ENCODE data around the gene HEBP1. TPM values are rescaled to one million over a fixed set of nuclear protein-coding genes. Genes with fewer than 3 reads are reported as not detected.

HEBP1 gene
- total RNA-seq, 1 donor from 2014 or later, result 7.4 TPM

- peaks cover 8% of the 10 kb centered on the region for H3F3A ChIP-seq (ENCODE audit: low read depth)
- Mint-ChIP-seq H3K4me3 (no peak overlapping the region), H3K27ac (no peak overlapping the region), H3K4me1 (peaks cover 12% of the 10 kb centered on the region), H3K27me3 (ENCODE audit: insufficient read depth, low read depth) (peaks cover 6% of the 10 kb centered on the region), H3K9me3 (no peaks in the 10 kb centered on the region), H3K36me3 (peaks cover 5% of the 10 kb centered on the region)
- H3K4me2 ChIP-seq, result no peak overlapping the region
- no peak overlapping the region for H3K9ac ChIP-seq
- no peak for DNase-seq (ENCODE audit: low spot score)
- H2AFZ ChIP-seq (replicated peaks), result no peak overlapping the region
- no peak overlapping the region for H3K4me3 ChIP-seq
- no peaks in the 10 kb centered on the region for H3K79me2 ChIP-seq (ENCODE audit: low read depth)
- H3K9me3 ChIP-seq (ENCODE audit: low read depth), result no peaks in the 10 kb centered on the region
- no peaks in the 10 kb centered on the region for H3K36me3 ChIP-seq
- H4K20me1 ChIP-seq (ENCODE audit: low read depth), result no peaks in the 10 kb centered on the region
- no peak overlapping the region for H3K27ac ChIP-seq
- TF ChIP-seq CTCF (IDR thresholded peaks at IDR 0.05) (no peak), EZH2phosphoT487 (IDR thresholded peaks at IDR 0.05) (no peak), EZH2 (IDR thresholded peaks at IDR 0.05) (no peak)
- peaks cover 6% of the 10 kb centered on the region for H3K4me1 ChIP-seq
- H3K27me3 ChIP-seq, result peaks cover 13% of the 10 kb centered on the region
Observed at GRCh38 chr12:13004986-13005385, 4.9 kb upstream of the HEBP1 start.

- Histone ChIP-seq H3K36me3 (no peaks in the 10 kb centered on the region), H4K20me1 (ENCODE audit: low read depth) (no peaks in the 10 kb centered on the region), H3K27me3 (peaks cover 13% of the 10 kb centered on the region), H2AFZ (replicated peaks) (no peak overlapping the region), H3K4me1 (peaks cover 6% of the 10 kb centered on the region), H3K4me3 (no peak overlapping the region), H3K9ac (no peak overlapping the region), H3K4me2 (no peak overlapping the region), H3K9me3 (ENCODE audit: low read depth) (no peaks in the 10 kb centered on the region), H3F3A (ENCODE audit: low read depth) (peaks cover 8% of the 10 kb centered on the region), H3K79me2 (ENCODE audit: low read depth) (no peaks in the 10 kb centered on the region), H3K27ac (no peak overlapping the region)
- H3K27ac Mint-ChIP-seq, result no peak overlapping the region
- no peaks in the 10 kb centered on the region for H3K9me3 Mint-ChIP-seq
- peaks cover 16% of the 10 kb centered on the region for H3K4me1 Mint-ChIP-seq
- no peak overlapping the region for H3K4me3 Mint-ChIP-seq
- peaks cover 6% of the 10 kb centered on the region for H3K27me3 Mint-ChIP-seq (ENCODE audit: insufficient read depth, low read depth)
- no peak for DNase-seq (ENCODE audit: low spot score)
- peaks cover 5% of the 10 kb centered on the region for H3K36me3 Mint-ChIP-seq
- TF ChIP-seq EZH2phosphoT487 (IDR thresholded peaks at IDR 0.05) (no peak), EZH2 (IDR thresholded peaks at IDR 0.05) (no peak), CTCF (IDR thresholded peaks at IDR 0.05) (no peak)
Observed at GRCh38 chr12:13004361-13004760, 4.3 kb upstream of the HEBP1 start.

GRCh38 chr12:13002301-13003097 is 2.4 kb upstream of the HEBP1 start:
- Histone ChIP-seq H4K20me1 (ENCODE audit: low read depth) (no peaks in the 10 kb centered on the region), H3K9me3 (ENCODE audit: low read depth) (no peaks in the 10 kb centered on the region), H3F3A (ENCODE audit: low read depth) (peaks cover 8% of the 10 kb centered on the region), H3K27ac (no peak overlapping the region), H3K4me3 (no peak overlapping the region), H2AFZ (replicated peaks) (no peak overlapping the region), H3K27me3 (peaks cover 13% of the 10 kb centered on the region), H3K4me1 (peaks cover 6% of the 10 kb centered on the region), H3K36me3 (no peaks in the 10 kb centered on the region), H3K4me2 (no peak overlapping the region), H3K9ac (no peak overlapping the region), H3K79me2 (ENCODE audit: low read depth) (no peaks in the 10 kb centered on the region)
- no peak overlapping the region for H3K27ac Mint-ChIP-seq
- H3K36me3 Mint-ChIP-seq, result peaks cover 6% of the 10 kb centered on the region
- H3K4me1 Mint-ChIP-seq, result peaks cover 27% of the 10 kb centered on the region
- TF ChIP-seq EZH2 (IDR thresholded peaks at IDR 0.05) (no peak), EZH2phosphoT487 (IDR thresholded peaks at IDR 0.05) (no peak), CTCF (IDR thresholded peaks at IDR 0.05) (no peak)
- H3K9me3 Mint-ChIP-seq, result no peaks in the 10 kb centered on the region
- peaks cover 6% of the 10 kb centered on the region for H3K27me3 Mint-ChIP-seq (ENCODE audit: insufficient read depth, low read depth)
- no peak for DNase-seq (ENCODE audit: low spot score)
- peak overlapping the region; percentile 90 for H3K4me3 Mint-ChIP-seq
